HL-60 (cell line): Measurements from ENCODE around the gene FANCI.
A peak's percentile ranks its signal among the peaks of the same experiment; 100 is the strongest.

Source experiments
- DNase-seq, 2 experiments: peaks; one replicate each; pipeline ENCODE4 v3.0.0-alpha.2; 2010 to 2020; ENCODE audit warnings: low read depth in 1 of 2, low spot score in 1 of 2
- H3K27ac ChIP-seq: fragments of 250-450 bp; sonication (Bioruptor Pico); replicated peaks from 2 replicates; pipeline ENCODE4 v1.5.1; 2020; ENCODE audit warnings: mild to moderate bottlenecking, moderate library complexity
- H3K27me3 ChIP-seq: fragments of 250-450 bp; sonication (Bioruptor Pico); 2 replicates; pipeline ENCODE4 v1.5.1; 2021; ENCODE audit warnings: mild to moderate bottlenecking, moderate library complexity; ENCODE audit not compliant: insufficient read depth, poor library complexity, severe bottlenecking
- H3K4me3 ChIP-seq: replicated peaks from 2 replicates; pipeline ENCODE4 v1.5.1; 2011; ENCODE audit warnings: mild to moderate bottlenecking, control low read depth, low read length; ENCODE audit not compliant: insufficient read depth
- GABPA ChIP-seq: IDR thresholded peaks from 2 replicates; pipeline ENCODE4 v1.6.1; 2012; ENCODE audit warnings: low read depth
- POLR2AphosphoS5 ChIP-seq: IDR thresholded peaks from 2 replicates; pipeline ENCODE4 v1.6.1; 2012; ENCODE audit warnings: low read depth
- SPI1 ChIP-seq: IDR thresholded peaks from 2 replicates; pipeline ENCODE4 v1.6.1; 2012; ENCODE audit warnings: low read depth, mild to moderate bottlenecking, borderline replicate concordance
- TF ChIP-seq, protein P1 (sequence below): IDR thresholded peaks from 2 replicates; pipeline ENCODE4 v1.6.1; 2012; ENCODE audit warnings: low read depth; ENCODE audit not compliant: insufficient replicate concordance
- TF ChIP-seq, protein P2 (sequence below): IDR thresholded peaks from one replicate; pipeline ENCODE4 v1.5.1; 2011; ENCODE audit warnings: low read length, control low read depth, inconsistent platforms; ENCODE audit not compliant: insufficient read depth

FANCI gene

DNA sequence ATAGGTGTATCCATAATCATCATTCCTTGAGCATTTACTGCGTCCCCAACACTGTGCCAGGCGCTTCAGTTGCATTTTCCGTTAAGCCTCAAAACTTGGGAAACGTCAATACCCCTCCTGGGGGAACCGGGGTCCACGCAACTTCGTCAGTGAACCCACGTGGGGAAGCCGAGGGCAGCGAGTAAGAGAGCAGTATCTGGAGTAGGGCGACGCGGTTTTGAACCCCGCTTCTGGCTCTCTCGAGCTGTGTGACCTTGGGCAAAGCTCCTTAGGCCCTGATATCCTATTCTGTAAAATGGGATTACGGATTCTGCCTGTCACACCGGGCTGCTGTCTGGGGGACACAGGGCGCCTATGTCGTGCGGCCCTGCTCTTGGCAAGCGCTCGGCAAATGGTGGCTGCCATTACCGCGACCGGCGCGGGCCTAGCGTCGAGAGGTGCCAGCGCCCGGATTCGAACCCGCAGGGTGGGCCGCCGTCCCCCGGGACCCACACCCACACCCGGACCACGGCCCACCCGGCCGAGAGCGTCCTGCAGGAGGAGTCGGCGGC, 90.3 kb downstream of the FANCI start:
- DNase-seq, result peak in 1 of 2 experiments; percentile 40
- Histone ChIP-seq H3K27ac (peak overlapping the region; percentile 90), H3K4me3 (peak overlapping the region; percentile 84), H3K27me3 (no peaks in the 10 kb centered on the region)
- TF ChIP-seq, protein P1, sequence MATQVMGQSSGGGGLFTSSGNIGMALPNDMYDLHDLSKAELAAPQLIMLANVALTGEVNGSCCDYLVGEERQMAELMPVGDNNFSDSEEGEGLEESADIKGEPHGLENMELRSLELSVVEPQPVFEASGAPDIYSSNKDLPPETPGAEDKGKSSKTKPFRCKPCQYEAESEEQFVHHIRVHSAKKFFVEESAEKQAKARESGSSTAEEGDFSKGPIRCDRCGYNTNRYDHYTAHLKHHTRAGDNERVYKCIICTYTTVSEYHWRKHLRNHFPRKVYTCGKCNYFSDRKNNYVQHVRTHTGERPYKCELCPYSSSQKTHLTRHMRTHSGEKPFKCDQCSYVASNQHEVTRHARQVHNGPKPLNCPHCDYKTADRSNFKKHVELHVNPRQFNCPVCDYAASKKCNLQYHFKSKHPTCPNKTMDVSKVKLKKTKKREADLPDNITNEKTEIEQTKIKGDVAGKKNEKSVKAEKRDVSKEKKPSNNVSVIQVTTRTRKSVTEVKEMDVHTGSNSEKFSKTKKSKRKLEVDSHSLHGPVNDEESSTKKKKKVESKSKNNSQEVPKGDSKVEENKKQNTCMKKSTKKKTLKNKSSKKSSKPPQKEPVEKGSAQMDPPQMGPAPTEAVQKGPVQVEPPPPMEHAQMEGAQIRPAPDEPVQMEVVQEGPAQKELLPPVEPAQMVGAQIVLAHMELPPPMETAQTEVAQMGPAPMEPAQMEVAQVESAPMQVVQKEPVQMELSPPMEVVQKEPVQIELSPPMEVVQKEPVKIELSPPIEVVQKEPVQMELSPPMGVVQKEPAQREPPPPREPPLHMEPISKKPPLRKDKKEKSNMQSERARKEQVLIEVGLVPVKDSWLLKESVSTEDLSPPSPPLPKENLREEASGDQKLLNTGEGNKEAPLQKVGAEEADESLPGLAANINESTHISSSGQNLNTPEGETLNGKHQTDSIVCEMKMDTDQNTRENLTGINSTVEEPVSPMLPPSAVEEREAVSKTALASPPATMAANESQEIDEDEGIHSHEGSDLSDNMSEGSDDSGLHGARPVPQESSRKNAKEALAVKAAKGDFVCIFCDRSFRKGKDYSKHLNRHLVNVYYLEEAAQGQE, result no peak
- TF ChIP-seq POLR2AphosphoS5, result no peak
- TF ChIP-seq, protein P2, sequence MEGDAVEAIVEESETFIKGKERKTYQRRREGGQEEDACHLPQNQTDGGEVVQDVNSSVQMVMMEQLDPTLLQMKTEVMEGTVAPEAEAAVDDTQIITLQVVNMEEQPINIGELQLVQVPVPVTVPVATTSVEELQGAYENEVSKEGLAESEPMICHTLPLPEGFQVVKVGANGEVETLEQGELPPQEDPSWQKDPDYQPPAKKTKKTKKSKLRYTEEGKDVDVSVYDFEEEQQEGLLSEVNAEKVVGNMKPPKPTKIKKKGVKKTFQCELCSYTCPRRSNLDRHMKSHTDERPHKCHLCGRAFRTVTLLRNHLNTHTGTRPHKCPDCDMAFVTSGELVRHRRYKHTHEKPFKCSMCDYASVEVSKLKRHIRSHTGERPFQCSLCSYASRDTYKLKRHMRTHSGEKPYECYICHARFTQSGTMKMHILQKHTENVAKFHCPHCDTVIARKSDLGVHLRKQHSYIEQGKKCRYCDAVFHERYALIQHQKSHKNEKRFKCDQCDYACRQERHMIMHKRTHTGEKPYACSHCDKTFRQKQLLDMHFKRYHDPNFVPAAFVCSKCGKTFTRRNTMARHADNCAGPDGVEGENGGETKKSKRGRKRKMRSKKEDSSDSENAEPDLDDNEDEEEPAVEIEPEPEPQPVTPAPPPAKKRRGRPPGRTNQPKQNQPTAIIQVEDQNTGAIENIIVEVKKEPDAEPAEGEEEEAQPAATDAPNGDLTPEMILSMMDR, result no peak
- no peak for TF ChIP-seq SPI1
- TF ChIP-seq GABPA, result no peak

DNA sequence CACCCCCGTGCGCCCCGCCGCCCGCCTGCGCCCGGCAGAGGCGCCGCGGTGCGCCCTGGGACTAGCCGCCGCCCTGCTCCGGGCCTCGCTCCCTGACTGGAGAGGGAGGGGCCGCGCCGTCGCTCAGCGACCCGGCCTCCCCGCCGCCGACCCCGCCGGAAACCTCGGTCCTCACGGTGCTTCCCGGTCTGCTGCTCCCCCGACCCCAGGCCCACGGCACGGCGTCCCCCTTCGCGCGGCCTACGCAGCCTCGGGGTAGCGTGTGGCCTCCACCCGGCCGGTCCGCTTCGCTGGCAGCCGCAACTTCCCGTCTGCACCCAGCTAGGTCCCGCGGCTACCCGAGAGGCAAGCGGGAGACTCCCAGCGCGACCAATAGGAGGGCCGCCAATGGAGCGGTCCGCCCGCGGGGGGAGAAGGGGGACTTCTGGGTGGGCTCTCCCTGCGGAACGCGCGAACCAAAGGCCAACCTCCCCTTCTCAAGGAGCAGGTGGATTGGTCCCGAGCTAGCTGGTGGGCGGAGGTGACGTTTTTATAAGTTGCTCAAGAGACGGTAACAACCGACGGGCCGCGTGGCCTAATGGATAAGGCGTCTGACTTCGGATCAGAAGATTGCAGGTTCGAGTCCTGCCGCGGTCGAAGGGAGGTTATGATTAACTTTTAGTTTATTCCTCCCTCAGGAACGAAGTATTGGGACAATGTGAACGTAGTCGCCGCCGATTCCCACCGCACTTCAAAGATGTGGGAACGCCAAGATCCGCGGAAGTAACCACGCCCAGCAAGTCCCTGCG, 90.9 kb downstream of the FANCI start, which contains the start of gene POLG:
TSS of gene POLG (minus strand) at position 315 of the 788 bp plus-strand sequence. CDS start 1,070 bp downstream, outside the sequence.
- peak; percentile 95 for TF ChIP-seq POLR2AphosphoS5
- TF ChIP-seq SPI1, result peak; percentile 72; the same call in 1 of the 2 replicates
- TF ChIP-seq, protein P2, result no peak
- TF ChIP-seq, protein P1, result peak; percentile 76
- Histone ChIP-seq H3K27ac (peak within 1 kb of the TSS; percentile 90), H3K27me3 (no peaks in the 10 kb centered on the region), H3K4me3 (peak within 1 kb of the TSS; percentile 84)
- peak; percentile 98 to 99 for DNase-seq

DNA sequence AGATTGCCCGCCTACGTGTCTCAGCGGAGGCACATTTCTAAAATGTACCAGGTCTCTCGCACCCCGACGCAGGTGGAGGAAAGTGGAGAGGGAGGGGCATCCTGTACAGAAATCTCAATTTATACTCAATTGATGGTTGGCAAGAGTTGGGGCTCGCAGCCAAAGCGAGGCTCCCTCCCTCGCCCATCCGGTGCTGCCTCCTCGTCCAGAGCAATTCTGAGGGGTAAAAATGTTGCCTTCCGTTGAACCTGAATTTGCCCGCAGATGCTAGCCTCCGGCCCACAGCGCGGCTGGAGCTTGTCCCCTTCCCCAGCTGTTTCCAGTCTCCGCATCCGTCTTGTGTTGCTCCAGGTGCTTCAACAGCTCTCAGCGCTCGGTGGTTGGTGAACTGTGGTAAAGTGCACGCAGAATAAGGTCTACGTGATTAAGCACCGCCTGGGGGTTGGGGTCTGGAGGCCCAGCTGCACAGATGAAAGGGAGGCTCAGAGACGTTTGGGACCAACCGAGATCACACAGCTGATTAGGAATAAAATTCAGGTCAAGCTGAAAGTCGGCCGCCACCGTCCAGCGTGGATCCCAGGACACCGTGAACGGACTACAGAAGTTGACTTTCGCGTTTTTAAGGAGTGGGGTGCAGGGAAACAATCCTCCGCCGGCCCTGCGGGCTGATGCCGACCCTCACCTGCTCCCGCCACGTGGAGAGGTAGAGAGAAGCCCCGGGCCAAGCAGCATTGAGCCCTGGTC, 91.7 kb downstream of the FANCI start:
- TF ChIP-seq POLR2AphosphoS5, result no peak
- TF ChIP-seq, protein P1, result no peak
- TF ChIP-seq SPI1, result no peak
- no peak for TF ChIP-seq GABPA
- TF ChIP-seq, protein P2, result no peak
- H3K27ac ChIP-seq, result peak overlapping the region; percentile 15; the same call in 1 of the 2 replicates

More for the DNA sequence above, 91.7 kb downstream of the FANCI start:
- no peaks in the 10 kb centered on the region for H3K27me3 ChIP-seq
- peak overlapping the region; percentile 43 for H3K4me3 ChIP-seq
- peak in 1 of 2 experiments; percentile 72 for DNase-seq
